Loucy (cell line): Measurements from ENCODE around the gene P2RY2.

Source experiments
- CTCF ChIP-seq: fragments of 200-600 bp; sonication (generic); conservative IDR thresholded peaks from 2 replicates; pipeline ENCODE4 v1.5.1; 2014; ENCODE audit warnings: mild to moderate bottlenecking, antibody characterized with exemption, low read length
- EZH2phosphoT487 ChIP-seq: fragments of 200-600 bp; IDR thresholded peaks from 2 replicates; pipeline ENCODE4 v1.6.1; 2018; ENCODE audit warnings: antibody characterized with exemption, mild to moderate bottlenecking, moderate library complexity, borderline replicate concordance

DNA sequence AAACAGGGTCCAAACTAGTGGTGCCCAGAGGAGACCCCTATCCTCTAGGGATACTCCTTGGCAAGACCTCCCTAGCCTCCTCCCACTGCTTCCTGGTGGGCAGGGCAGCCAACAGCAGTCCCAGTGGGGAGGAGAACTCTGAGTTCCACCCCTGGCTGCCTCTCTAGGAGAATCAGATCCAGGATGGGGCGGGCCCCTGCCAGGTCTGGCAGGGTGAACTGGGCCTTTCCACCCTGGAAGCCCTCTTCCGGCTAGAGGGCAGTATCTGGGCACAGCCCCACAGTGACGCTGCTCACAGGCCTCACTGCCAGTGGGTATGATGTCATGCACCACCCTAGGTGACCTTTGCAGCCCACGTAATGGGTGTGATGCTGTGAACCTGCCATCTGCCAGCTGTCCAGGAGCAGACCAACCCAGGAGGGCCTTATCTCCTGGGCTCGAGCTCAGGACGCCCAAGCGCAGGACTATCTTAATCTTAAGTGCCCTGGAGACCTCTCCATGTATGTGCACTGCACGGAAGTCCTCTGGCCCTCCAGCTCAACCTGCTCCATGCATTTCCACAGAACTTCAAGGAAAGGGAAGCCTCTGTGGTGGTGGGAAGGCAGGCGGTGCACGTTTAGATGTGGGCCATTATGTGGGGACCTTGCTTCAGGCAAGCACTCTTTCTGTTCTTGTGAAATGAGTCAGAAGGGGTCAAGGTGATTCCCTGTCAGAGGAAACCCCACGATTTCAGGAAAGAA is 44.2 kb upstream of the P2RY2 start:
- TF ChIP-seq CTCF (no peak), EZH2phosphoT487 (no peak)
